GM19455 (cell line): Measurements from ENCODE around the gene ZNF416.

Experiments
- ATAC-seq: cut with Tn5 transposase; IDR thresholded peaks from one replicate; pipeline ENCODE4 v1.9.1; 2021; ENCODE audit not compliant: unreplicated experiment

Gene ZNF416

DNA sequence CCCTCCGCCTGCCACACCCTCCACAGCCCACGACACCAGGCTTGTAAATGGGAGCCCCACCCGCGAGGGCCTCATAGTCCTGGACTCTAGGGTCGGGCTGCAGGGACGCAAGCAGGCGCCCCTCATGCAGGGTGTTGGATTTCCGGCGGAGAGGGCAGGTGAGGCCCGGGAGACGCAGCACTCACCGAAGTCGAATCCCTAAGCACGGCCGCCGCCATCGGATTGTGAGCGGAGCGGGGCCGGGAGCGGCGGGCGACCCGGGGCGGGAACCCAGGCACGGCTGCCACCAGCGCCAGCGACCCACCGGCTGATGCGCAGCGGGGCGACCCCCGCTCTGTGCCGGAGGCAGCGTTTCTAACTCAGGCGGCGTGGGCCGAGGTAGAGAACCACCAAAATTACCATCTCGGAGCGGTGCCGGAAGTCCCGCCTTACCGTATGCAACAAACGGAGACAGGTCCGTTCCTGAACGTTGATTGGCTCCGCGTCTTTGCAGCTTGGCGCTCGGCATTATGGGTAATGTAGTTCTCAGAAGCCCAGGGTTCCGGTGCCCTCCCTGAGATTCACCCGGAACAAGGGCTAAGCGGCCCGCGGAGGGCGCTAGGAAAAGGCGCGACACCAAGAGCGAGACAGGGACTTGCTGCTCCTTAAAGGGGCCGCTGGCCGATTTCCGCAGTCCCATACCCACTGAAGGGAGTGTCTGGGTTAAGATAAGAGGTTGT lies at the start of gene ZNF416:
ZNF416 (minus strand) TSS at position 425 of the 719 bp plus-strand sequence; CDS start at position 218, 207 bp downstream.
- ATAC-seq, result peak; percentile 96

DNA sequence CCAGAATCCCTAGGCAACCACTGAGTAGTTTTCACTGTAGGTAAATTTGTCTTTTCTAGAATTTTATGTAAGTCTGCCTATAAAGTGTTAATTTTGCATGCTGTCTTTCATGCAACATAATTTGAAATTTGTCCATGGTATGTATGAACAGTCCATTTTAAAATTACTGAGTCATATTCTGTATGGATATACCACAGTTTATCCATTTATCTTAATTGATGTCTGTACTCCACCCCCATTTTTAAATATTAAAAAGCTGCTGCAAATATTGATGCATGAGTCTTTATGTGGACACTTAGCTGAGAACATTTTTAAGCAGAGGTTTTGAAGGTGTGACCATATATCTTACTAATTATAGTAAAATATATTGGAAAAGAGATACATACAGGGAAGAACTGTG lies 44.4 kb upstream of the ZNF416 start:
- ATAC-seq, result no peak

DNA sequence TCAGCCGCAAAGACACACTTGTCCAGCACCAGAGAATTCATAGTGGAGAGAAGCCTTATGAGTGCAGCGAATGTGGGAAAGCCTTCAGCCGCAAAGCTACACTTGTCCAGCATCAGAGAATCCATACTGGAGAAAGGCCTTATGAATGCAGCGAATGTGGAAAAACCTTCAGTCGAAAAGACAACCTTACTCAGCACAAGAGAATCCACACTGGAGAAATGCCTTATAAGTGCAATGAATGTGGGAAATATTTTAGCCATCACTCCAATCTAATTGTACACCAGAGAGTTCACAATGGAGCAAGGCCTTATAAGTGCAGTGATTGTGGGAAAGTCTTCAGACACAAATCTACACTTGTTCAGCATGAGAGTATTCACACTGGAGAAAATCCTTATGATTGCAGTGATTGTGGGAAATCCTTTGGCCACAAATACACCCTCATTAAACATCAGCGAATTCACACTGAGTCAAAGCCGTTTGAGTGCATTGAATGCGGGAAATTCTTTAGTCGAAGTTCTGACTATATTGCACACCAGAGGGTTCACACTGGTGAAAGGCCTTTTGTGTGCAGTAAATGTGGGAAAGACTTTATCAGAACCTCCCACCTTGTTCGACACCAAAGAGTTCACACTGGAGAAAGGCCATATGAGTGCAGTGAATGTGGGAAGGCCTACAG lies 42.1 kb upstream of the ZNF416 start:
- ATAC-seq, result no peak

DNA sequence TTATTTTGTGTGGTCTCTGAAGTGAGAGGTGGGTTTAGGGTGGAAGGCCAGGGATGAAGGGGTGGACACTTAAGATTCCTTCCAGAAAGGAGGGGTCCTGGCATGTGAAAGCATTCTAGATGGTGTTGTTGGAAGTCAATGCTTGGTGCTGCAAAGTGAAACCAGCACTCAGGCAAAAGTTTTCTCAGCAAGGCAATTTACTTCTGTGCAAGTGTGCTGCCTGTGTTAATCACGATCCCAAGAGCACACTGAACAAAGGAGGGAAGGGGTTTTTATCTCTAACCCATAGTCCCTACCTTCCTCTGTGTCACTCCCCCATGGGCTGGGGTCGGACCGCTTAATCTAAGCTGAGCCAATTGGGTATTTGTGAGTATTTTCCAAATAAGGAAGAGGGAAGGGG lies 36.6 kb upstream of the ZNF416 start:
- no peak for ATAC-seq

- peak; percentile 89 for ATAC-seq
Measured at GRCh38 chr19:57613941-57614743, 35.4 kb upstream of the ZNF416 start, which contains the start of gene ZNF134. Gene ZNF134, plus strand, starts transcription at chr19:57614242. Its CDS starts 5,227 bp downstream, at chr19:57619469.

- no peak for ATAC-seq
Measured at GRCh38 chr19:57611113-57611512, 32.4 kb upstream of the ZNF416 start.

DNA sequence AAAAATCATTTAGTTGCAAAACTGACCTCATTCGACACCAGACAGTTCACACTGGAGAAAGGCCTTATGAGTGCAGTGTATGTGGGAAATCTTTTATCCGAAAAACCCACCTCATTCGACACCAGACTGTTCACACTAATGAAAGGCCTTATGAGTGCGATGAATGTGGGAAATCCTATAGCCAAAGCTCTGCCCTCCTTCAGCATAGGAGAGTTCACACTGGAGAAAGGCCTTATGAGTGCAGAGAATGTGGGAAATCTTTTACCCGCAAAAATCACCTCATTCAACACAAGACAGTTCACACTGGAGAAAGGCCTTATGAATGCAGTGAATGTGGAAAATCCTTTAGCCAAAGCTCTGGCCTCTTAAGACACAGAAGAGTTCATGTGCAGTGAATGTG lies 28.2 kb upstream of the ZNF416 start:
- no peak for ATAC-seq

DNA sequence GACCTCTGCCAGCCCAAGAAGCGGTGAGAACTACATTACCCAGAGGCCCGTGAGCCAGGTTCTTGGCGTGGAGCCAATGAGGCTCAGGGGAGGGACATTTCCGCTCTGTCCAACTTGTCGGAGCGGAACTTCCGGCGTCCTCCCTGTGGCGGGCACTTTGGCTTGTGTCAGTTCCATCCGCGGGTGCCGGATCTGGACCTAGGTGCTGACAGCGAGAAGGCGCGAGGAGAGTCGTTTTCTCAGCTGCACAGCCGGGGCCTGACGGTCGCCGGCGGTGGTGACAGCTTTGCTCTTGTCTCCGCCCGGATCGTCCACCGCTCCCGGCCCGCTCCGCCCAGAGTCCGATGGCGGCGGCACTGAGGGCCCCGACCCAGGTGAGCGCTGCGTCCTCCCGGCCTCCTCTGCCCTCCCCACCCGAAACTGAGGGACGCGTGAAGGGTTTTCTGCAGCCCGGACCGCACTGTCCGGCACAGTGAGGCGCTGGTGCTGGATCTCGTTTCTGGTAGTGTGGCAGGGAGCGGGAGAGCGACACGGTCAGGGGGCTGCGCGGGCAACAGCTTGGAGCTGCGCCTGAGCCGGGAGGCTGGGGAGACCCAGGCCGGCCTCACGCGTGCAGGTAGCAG lies 21.2 kb upstream of the ZNF416 start, which contains the start of gene ZNF530:
ZNF530 (plus strand) TSS at position 125 of the 623 bp plus-strand sequence. CDS start 4,461 bp downstream, outside the sequence.
- ATAC-seq, result peak; percentile 95

- peak; percentile 23 for ATAC-seq
Measured at GRCh38 chr19:57599377-57599760, 20.7 kb upstream of the ZNF416 start.

- ATAC-seq, result no peak
Measured at GRCh38 chr19:57587529-57587928, 8.8 kb upstream of the ZNF416 start.

DNA sequence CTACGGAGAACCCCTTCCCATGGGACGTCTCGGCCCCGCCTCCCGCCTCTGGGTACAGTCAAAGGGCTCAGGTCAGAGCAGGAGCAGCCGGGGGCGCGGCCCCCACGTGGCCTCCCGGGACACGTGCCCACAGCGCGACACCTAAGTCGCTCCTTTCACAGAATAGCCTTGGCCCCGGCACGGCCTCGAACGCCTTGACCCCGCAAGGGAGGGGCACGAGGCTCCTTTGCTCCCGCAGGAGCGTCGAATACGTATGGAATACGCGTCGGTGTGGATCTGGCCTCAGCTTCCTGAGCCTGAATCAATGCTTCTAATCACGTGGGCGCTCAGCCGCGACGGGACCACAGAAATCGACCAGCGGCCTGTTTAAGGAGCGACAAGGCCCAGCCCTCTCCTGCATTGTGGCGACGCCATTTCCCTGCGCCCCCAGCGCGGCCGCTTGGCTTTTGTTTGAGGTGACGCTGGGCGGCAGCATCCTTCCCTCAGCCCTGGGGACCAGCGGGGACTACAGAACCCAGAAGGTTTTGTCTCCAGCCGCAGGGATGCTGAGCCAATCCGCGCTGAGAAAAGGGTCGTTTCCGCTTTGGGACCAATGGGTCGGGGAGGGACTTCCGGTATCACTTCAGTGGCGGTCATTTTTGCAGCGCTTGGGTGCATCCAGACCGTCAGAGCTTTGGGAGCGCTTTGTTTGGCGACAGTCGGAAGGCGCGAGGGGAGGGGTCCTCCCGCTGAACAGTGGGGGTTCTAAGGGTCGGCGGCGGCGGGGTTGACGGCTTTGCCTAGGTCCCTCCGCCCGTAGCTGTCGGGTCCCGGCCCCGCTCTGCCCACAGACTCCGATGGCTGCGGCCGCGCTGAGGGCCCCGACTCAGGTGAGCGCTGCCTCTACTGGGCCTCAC lies 5.1 kb upstream of the ZNF416 start, which contains the start of gene ZIK1:
ZIK1 (plus strand) TSS at position 625 of the 896 bp plus-strand sequence; CDS start at position 837, 212 bp downstream.
- no peak for ATAC-seq

- ATAC-seq, result no peak
Measured at GRCh38 chr19:57583104-57583520, 4.4 kb upstream of the ZNF416 start.

GRCh38 chr19:57576661-57577060 lies 2.0 kb downstream of the ZNF416 start:
- no peak for ATAC-seq

GRCh38 chr19:57572415-57572947 lies 6.2 kb downstream of the ZNF416 start:
- no peak for ATAC-seq

- ATAC-seq, result no peak
Measured at GRCh38 chr19:57570707-57571106, 8.0 kb downstream of the ZNF416 start.

DNA sequence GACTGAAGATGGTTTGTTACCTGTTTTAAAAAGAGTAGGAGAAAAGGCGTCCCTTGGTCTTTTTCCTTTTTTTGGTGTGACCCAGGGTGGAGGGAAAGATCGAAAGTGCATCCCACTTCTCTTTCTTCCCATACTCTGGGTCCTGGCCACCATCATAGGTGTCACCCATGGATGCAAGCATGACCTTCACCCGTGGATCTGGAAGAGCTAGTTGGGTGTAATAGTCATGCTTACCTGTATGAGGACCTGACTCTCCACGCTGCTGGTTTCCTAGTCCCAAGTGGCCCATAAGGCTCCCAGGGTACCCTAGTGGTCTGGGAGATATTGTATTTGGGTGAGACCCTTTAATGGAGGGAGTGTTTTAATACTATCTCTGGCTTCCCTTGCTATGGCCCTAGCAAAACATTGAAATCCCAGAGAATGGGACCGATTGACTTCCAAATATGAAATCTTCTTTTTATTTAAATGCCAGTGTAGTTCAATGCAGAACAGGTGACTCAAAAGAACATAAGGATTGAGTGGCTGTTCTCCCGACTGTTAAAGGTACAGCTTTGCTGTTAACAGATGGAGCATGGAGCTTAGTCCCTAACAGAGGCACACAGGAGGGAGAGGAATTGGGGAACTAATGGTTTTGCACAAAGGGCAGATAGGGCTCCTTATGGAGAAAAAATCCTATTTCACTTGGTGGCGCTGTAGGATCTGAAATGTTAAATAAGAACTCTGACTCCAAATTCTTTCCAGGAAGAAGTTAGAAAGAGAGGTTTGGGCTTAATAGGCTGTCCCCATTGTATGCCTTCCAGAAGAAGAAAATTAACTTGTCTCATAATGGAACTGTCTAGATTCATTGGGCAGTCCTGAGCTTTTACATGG lies 12.1 kb downstream of the ZNF416 start:
- no peak for ATAC-seq

DNA sequence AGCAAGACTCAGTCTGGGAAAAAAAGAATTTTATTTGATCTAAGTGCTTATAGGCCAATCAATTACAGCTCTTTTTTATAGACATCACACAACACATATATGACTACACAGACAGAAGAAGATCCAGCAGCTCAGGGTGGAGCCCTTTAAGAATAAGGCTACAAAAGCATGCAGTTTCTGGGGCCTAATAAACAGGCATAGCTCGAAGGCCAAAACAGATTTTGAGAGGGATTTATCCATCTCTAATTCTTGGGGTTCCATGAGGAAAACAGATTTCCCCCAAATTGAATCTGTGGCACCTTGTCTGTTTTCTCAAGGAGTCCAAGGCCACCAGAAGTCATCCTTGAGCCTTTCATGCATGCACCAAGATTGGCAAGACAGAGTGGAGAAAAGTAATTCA lies 15.2 kb downstream of the ZNF416 start:
- ATAC-seq, result no peak

DNA sequence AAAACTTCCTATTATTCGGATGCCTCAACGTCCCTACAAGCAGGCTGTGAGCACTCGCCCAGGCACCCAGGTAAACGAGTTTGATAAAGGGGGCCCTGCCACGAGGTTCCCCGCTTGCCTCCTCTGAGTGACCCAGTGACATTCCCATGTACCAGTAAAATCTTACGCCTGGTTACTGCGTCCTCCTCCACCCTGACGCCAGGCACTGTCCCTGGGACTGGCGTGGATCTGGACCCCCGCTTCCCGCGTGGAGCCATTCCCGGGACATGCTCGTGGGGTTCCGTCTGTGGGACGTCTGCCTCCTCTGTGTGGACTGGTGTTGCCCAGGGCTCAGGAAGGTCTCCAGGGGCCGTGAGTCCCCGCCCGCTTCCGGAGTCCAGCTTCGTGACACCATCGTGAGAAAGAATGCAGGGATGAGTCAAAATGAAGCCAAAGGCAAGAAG lies 18.6 kb downstream of the ZNF416 start:
- ATAC-seq, result no peak
